ENCODE results near the gene SSBP3.
"Not testable (repeated sequence)": the region's sequence is repeated elsewhere in the genome, so short reads cannot be mapped to it uniquely, and the experiment has no call there.

SSBP3 gene

GRCh38 chr1:54215523-54215922, 190.7 kb downstream of the SSBP3 start:
- no peak for DNase-seq

- no peak for DNase-seq
Measured at GRCh38 chr1:54212872-54213271, 193.3 kb downstream of the SSBP3 start.

DNA sequence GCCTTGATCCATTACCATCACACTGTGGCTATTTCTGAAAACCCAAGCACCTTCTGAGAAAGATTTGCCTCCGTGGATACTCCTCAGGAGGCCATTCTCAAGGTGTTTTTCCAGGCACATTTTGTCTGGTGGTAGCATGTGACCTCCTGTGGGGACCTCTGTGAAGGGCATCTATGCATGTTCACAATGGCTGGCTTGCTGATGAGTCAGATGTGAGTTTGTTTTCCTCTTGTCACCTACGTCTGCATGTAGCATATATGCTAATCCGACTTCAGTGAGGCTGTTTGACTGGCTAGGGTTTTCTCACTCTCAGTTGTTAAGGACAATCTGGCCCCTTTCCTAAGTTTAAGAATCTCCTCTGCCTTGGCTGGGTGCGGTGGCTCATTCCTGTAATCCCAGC, 198.3 kb downstream of the SSBP3 start:
- DNase-seq, result not testable (repeated sequence)

DNA sequence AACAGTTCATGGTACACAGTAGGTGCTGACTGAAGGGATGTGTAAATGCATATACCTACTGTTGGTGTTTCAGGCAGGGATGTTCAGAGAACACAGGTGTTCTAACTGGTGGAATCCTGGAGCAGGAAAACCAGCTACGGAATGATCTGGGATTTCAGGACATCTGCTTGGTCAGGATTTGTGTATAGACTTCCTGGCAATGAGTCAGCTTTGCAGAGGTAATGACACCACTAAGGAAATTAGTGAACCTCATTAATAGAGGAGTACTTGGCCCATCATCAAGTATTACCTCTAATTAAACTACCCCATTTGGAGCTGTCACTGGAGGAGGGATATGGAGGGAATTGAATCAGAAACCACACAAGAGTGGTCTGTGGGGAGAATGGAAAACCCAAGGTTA, 198.9 kb downstream of the SSBP3 start:
- DNase-seq, result no peak

DNA sequence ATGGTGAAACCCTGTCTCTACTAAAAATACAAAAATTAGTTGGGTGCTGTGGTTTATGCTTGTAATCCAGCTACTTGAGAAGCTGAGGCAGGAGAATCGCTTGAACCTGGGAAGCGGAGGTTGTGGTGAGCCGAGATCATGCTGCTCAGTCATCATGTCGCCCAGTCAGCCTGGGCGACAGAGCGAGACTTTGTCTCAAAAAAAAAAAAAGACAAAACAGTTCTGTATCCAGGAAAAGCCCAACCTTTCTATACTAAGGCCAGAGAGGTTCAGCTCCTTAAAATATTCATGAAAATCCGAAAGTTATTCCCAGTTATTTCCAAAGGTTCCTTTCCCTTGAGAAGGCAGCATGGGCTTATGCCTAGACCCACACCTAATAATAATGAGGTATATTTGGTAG, 202.0 kb downstream of the SSBP3 start:
- no peak for DNase-seq

- DNase-seq, result no peak
Measured at GRCh38 chr1:54200519-54200997, 205.6 kb downstream of the SSBP3 start.

- peak; percentile 96 for DNase-seq
Measured at GRCh38 chr1:54199765-54200518, 206.3 kb downstream of the SSBP3 start, which contains the start of the genes CYB5RL and MRPL37. TSS of gene CYB5RL (minus strand) at chr1:54200030. CDS start at chr1:54195616, 4,414 bp downstream. TSS of gene MRPL37 (plus strand) at chr1:54200167. CDS start at chr1:54200244, 77 bp downstream.

DNA sequence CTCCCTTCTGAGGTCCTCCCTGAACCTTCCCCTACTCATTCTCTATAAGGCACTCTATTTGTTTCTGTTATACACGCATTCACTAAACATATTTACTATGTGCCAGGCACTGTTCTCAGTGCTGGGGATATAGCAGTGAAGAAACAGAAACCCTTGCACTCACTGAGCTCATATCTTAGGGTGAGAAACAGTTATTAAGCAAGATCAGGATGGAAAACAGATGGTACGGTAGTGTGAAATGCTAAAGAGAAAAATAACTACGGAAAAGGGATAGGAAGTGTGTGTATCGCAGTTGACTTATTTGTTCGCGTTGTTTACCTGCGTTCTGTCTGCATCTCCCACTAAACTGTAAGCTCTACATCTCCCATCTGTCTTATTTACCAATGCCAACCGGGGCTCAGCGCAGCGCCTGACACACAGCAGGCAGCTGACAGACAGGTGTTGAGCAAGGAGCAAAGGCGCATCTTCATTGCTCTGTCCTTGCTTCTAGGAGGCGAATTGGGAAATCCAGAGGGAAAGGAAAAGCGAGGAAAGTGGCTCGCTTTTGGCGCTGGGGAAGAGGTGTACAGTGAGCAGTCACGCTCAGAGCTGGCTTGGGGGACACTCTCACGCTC, 206.9 kb downstream of the SSBP3 start:
- no peak for DNase-seq

DNA sequence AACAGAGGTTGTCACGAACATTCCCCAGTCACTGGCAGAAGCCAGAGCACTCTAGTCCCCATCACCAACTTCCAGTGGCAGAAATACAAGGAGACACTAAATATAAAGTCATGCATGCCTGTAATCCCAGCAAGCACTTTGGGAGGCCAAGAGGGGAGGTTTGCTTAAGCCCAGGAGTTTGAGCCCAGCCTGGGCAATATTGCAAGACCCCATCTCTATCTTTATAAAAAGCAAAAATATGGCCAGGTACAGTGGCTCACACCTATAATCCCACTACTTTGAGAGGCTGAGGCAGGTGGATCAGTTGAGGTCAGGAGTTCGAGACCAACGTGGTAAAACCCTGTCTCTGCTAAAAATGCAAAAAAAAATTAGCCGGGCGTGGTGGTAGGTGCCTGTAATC, 212.7 kb downstream of the SSBP3 start:
- no peak for DNase-seq

GRCh38 chr1:54191525-54191924, 214.7 kb downstream of the SSBP3 start:
- no peak for DNase-seq

DNA sequence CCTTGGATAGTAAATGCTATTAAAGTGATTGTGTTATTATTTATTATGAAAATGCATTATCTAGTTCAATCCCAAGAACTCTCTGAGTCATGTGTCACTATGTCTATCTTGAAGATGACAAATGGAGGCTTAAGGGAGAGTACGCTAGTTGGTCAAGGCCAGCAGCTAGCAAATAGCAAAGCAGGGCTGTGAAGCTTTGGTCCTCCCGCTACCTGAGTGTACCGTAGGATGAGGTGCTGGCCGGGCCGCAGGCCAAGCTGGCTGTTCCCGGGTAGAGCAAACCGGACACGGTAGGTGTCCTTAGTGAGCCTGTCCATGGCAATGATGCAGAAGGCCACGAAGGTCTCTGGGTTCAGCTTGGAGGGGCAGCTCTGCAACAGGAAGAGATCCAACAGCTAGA, 215.7 kb downstream of the SSBP3 start:
- no peak for DNase-seq

DNA sequence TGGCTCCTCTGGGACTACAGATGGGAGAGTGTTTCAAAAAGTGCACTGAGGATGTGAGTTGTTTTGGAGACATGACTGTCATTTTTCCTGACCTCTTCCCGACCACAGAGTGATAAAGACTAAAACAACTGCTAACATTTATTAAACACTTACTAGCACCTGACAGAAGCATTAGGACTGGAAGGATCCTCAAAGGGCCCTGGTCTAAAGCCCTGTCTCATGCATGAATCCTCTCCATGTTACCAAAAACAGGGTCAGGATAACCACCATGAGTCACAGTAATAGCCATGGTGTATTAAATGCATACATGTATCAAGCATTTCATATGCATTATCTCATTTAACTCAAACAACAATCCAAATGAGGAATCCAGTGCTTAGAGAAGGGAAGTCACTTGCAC, 217.9 kb downstream of the SSBP3 start:
- no peak for DNase-seq

DNA sequence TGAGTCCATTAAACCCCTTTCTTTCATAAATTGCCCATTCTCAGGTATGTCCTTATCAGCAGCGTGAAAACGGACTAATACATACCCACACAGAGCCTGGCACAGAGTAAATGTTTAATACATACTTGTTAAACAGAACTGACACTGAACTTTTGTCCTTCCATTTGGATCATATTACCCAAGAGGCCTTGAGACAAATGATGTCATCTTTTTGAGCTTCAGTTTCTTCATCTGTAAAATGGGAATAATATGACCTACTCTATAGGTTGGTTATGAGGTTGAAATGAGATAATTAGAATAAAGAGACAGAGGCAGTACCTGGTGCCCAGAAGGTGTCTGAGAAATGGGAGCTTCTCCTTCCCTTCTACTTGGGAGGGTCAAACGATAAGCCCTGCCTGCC, 220.1 kb downstream of the SSBP3 start:
- no peak for DNase-seq

- no peak for DNase-seq
Measured at GRCh38 chr1:54180701-54181360, 225.4 kb downstream of the SSBP3 start.

GRCh38 chr1:54178296-54179070, 227.7 kb downstream of the SSBP3 start:
- no peak for DNase-seq

DNA sequence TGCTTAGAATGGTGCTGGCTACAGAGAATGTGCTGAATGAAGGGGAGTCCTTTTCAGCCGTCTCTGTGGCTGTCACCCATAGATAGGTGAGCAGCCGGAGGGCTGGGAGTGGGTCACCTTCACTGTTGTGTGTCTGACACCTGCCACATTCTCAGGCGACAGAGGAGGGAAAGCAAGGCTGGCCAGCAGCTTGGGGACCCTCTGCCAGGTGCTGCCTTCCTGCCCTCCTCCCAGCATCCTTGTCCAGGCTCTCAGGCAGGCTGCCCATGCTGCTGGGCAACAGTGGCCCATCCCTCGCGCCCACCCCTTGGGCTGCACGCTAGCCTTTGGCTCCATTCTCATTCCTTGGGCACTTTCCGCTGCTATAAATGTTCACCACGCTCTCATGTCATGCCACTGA, 228.5 kb downstream of the SSBP3 start:
- DNase-seq, result no peak

DNA sequence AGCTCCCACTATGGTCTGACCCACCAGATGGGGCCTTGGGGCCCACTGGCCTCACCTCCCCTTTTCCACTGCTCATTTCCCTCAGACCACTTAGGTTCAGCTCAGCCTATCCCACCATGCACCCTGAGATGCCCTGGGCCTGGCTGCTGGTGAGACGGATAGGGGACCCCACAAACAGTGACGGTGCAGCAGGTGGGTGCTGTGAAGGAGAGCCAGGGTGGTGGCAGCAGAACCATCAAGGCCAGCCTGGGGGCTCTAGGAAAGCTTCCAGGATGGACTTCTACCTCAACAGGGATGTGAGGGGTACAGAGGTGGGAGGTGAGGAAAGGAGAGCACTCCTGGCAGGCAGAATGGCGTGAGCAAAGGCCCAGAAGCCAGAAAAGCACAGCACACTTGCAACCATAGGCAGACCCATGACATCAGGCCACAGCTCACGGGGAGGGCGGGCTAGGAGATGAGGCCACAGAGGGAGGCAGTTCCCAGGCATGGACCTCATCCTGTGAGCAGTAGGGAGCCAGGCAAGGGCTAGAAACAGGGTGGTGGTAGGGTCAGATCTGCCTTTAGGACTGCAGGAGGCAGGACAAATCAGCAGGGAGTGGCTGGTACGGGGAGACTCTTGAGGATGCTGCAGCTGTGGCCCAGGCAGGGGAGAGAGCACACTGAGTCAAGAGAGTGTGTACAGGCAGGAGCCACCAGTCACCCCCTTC, 229.4 kb downstream of the SSBP3 start:
- DNase-seq, result no peak
